ENCODE measurements around the gene ATP6V1D. TPM values are rescaled to one million over a fixed set of nuclear protein-coding genes. Genes with fewer than 3 reads are reported as not detected.
"Not testable (repeated sequence)": the region's sequence is repeated elsewhere in the genome, so short reads cannot be mapped to it uniquely, and the experiment has no call there.

ATP6V1D gene
- total RNA-seq, 1 donor from 2014 or later, result 94.9 TPM

- no peak for DNase-seq (ENCODE audit: low spot score)
Observed at GRCh38 chr14:67371247-67372148, 11.9 kb upstream of the ATP6V1D start.

- no peak for DNase-seq (ENCODE audit: low spot score)
Observed at GRCh38 chr14:67370830-67371229, 11.2 kb upstream of the ATP6V1D start.

GRCh38 chr14:67365476-67365875, 5.9 kb upstream of the ATP6V1D start:
- DNase-seq (ENCODE audit: low spot score), result no peak

- DNase-seq (ENCODE audit: low spot score), result no peak
Observed at GRCh38 chr14:67360470-67361206, 1.0 kb upstream of the ATP6V1D start.

GRCh38 chr14:67358924-67359774, 455 bp downstream of the ATP6V1D start:
- DNase-seq (ENCODE audit: low spot score), result no peak

- no peak for DNase-seq (ENCODE audit: low spot score)
Observed at GRCh38 chr14:67357969-67358354, 1.6 kb downstream of the ATP6V1D start.

GRCh38 chr14:67357186-67357968, 2.2 kb downstream of the ATP6V1D start:
- no peak for DNase-seq (ENCODE audit: low spot score)

GRCh38 chr14:67352055-67352454, 7.5 kb downstream of the ATP6V1D start:
- DNase-seq (ENCODE audit: low spot score), result no peak

GRCh38 chr14:67345583-67345982, 14.0 kb downstream of the ATP6V1D start:
- no peak for DNase-seq (ENCODE audit: low spot score)

GRCh38 chr14:67343601-67344230, 15.9 kb downstream of the ATP6V1D start:
- no peak for DNase-seq (ENCODE audit: low spot score)

- DNase-seq (ENCODE audit: low spot score), result not testable (repeated sequence)
Observed at GRCh38 chr14:67341231-67341630, 18.4 kb downstream of the ATP6V1D start.

GRCh38 chr14:67335781-67336180, 23.8 kb downstream of the ATP6V1D start:
- DNase-seq (ENCODE audit: low spot score), result no peak

- DNase-seq (ENCODE audit: low spot score), result no peak
Observed at GRCh38 chr14:67332468-67332867, 27.1 kb downstream of the ATP6V1D start.

GRCh38 chr14:67331368-67332125, 28.1 kb downstream of the ATP6V1D start:
- DNase-seq (ENCODE audit: low spot score), result no peak

- DNase-seq (ENCODE audit: low spot score), result not testable (repeated sequence)
Observed at GRCh38 chr14:67329666-67330065, 29.9 kb downstream of the ATP6V1D start.

GRCh38 chr14:67319142-67319541, 40.5 kb downstream of the ATP6V1D start:
- peak; percentile 50 for DNase-seq (ENCODE audit: low spot score)

GRCh38 chr14:67317822-67318221, 41.8 kb downstream of the ATP6V1D start:
- no peak for DNase-seq (ENCODE audit: low spot score)

GRCh38 chr14:67313153-67313552, 46.5 kb downstream of the ATP6V1D start:
- no peak for DNase-seq (ENCODE audit: low spot score)

GRCh38 chr14:67311868-67312267, 47.7 kb downstream of the ATP6V1D start:
- no peak for DNase-seq (ENCODE audit: low spot score)

Data from umbilical cord (tissue), 2 donors.